SU-DHL-6 (cell line): Measurements from ENCODE around the gene PODXL2.

ENCODE experiments used
- H2AFZ ChIP-seq: fragments of 200-600 bp; sonication (generic); 2 replicates; pipeline ENCODE4 v1.6.1; 2014; ENCODE audit warnings: low read depth, mild to moderate bottlenecking, moderate library complexity, mixed read lengths, antibody characterized with exemption, low read length; ENCODE audit not compliant: severe bottlenecking
- H3F3A ChIP-seq: fragments of 200-600 bp; shearing (Covaris generic); 2 replicates; pipeline ENCODE4 v1.6.0; 2016; ENCODE audit warnings: antibody characterized with exemption, mild to moderate bottlenecking; ENCODE audit not compliant: insufficient read depth
- H3K27ac ChIP-seq: fragments of 200-600 bp; sonication (generic); 2 replicates; pipeline ENCODE4 v1.5.1; 2016; ENCODE audit warnings: low read depth, mild to moderate bottlenecking, low read length, moderate library complexity, mixed read lengths
- H3K27me3 ChIP-seq: fragments of 200-600 bp; sonication (generic), shearing (Covaris generic); 2 replicates; pipeline ENCODE4 v1.6.0; 2014; ENCODE audit warnings: mild to moderate bottlenecking, low read length
- H3K36me3 ChIP-seq: fragments of 200-600 bp; sonication (generic); 2 replicates; pipeline ENCODE4 v1.6.1; 2014; ENCODE audit warnings: mild to moderate bottlenecking, low read length, mixed read lengths
- H3K4me2 ChIP-seq: fragments of 300-600, 200-600 bp; shearing (Covaris generic), sonication (generic); 2 replicates; pipeline ENCODE4 v1.6.0; 2014; ENCODE audit warnings: low read length, low read depth, mild to moderate bottlenecking; ENCODE audit not compliant: poor library complexity, severe bottlenecking
- H3K4me3 ChIP-seq: fragments of 200-600 bp; sonication (generic); 2 replicates; pipeline ENCODE4 v1.5.1; 2014; ENCODE audit warnings: antibody characterized with exemption, low read length, mild to moderate bottlenecking, mixed read lengths; ENCODE audit not compliant: insufficient read depth, poor library complexity, severe bottlenecking
- H3K79me2 ChIP-seq: fragments of 200-600 bp; sonication (generic); 2 replicates; pipeline ENCODE4 v1.6.1; 2014; ENCODE audit warnings: mild to moderate bottlenecking, low read length, moderate library complexity; ENCODE audit not compliant: insufficient read depth
- H3K9ac ChIP-seq: fragments of 200-600 bp; sonication (generic); 2 replicates; pipeline ENCODE4 v1.7.0; 2014; ENCODE audit warnings: mild to moderate bottlenecking, low read length
- H3K9me2 ChIP-seq: fragments of 200-600 bp; sonication (generic); replicated peaks from 2 replicates; pipeline ENCODE4 v1.6.1; 2014; ENCODE audit warnings: low read length; ENCODE audit not compliant: insufficient read depth
- H3K9me3 ChIP-seq: fragments of 200-600 bp; sonication (generic); 2 replicates; pipeline ENCODE4 v1.6.1; 2014; ENCODE audit warnings: low read length, mixed read lengths; ENCODE audit not compliant: insufficient read depth
- H4K20me1 ChIP-seq: fragments of 200-600 bp; sonication (generic); 2 replicates; pipeline ENCODE4 v1.6.1; 2014; ENCODE audit warnings: low read depth, mild to moderate bottlenecking, antibody characterized with exemption, low read length, moderate library complexity, mixed read lengths
- CTCF ChIP-seq: fragments of 200-600 bp; sonication (generic); IDR thresholded peaks from one replicate; pipeline ENCODE4 v1.5.1; 2017; ENCODE audit warnings: antibody characterized with exemption, mild to moderate bottlenecking, low read length, moderate library complexity; ENCODE audit not compliant: insufficient read depth, poor library complexity, severe bottlenecking
- EZH2phosphoT487 ChIP-seq: fragments of 200-600 bp; sonication (generic), shearing (Covaris generic); conservative IDR thresholded peaks from 2 replicates; pipeline ENCODE4 v1.6.1; 2018; ENCODE audit warnings: mild to moderate bottlenecking, antibody characterized with exemption, low read length, moderate library complexity, mixed read lengths

PODXL2 gene

DNA sequence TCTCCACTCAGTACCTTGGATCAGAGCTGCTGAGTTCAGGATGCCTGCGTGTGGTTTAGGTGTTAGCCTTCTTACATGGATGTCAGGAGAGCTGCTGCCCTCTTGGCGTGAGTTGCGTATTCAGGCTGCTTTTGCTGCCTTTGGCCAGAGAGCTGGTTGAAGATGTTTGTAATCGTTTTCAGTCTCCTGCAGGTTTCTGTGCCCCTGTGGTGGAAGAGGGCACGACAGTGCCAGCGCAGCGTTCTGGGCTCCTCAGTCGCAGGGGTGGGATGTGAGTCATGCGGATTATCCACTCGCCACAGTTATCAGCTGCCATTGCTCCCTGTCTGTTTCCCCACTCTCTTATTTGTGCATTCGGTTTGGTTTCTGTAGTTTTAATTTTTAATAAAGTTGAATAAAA is 7.0 kb upstream of the PODXL2 start:
- no peak overlapping the region for H3K27ac ChIP-seq
- no peaks in the 10 kb centered on the region for H3K27me3 ChIP-seq
- H3K36me3 ChIP-seq = peaks cover 3% of the 10 kb centered on the region; the same call in 1 of the 2 replicates
- no peak overlapping the region for H2AFZ ChIP-seq
- H3K9me3 ChIP-seq = no peaks in the 10 kb centered on the region
- H4K20me1 ChIP-seq = no peaks in the 10 kb centered on the region
- H3K79me2 ChIP-seq = no peaks in the 10 kb centered on the region
- no peak overlapping the region for H3K4me2 ChIP-seq
- no peak overlapping the region for H3K9ac ChIP-seq
- TF ChIP-seq CTCF (no peak), EZH2phosphoT487 (no peak)
- H3K4me3 ChIP-seq = no peak overlapping the region
- H3K9me2 ChIP-seq = no peaks in the 10 kb centered on the region
- 0 out of 2 replicates have a peak, but pooled peaks cover 5% of the 10 kb centered on the region for H3F3A ChIP-seq

- no peak overlapping the region for H3K9ac ChIP-seq
- no peaks in the 10 kb centered on the region for H4K20me1 ChIP-seq
- no peak overlapping the region for H3K4me2 ChIP-seq
- peaks cover 3% of the 10 kb centered on the region; the same call in 1 of the 2 replicates for H3K36me3 ChIP-seq
- 0 out of 2 replicates have a peak, but pooled peaks cover 8% of the 10 kb centered on the region for H3F3A ChIP-seq
- no peaks in the 10 kb centered on the region for H3K9me3 ChIP-seq
- no peaks in the 10 kb centered on the region for H3K27me3 ChIP-seq
- TF ChIP-seq CTCF (no peak), EZH2phosphoT487 (no peak)
- H2AFZ ChIP-seq = no peak overlapping the region
- H3K79me2 ChIP-seq = no peaks in the 10 kb centered on the region
- H3K27ac ChIP-seq = no peak overlapping the region
- no peak overlapping the region for H3K4me3 ChIP-seq
- no peaks in the 10 kb centered on the region for H3K9me2 ChIP-seq
Observed at GRCh38 chr3:127622772-127623576, 6.0 kb upstream of the PODXL2 start.

GRCh38 chr3:127624063-127624462 is 4.9 kb upstream of the PODXL2 start:
- Histone ChIP-seq H3K9me3 (no peaks in the 10 kb centered on the region), H3F3A (peaks cover 8% of the 10 kb centered on the region; the same call in 1 of the 2 replicates), H3K27me3 (no peaks in the 10 kb centered on the region), H3K9me2 (no peaks in the 10 kb centered on the region), H3K27ac (no peak overlapping the region), H2AFZ (no peak overlapping the region), H3K4me3 (no peak overlapping the region), H3K4me2 (no peak overlapping the region), H3K9ac (no peak overlapping the region), H3K79me2 (no peaks in the 10 kb centered on the region), H3K36me3 (peaks cover 3% of the 10 kb centered on the region; the same call in 1 of the 2 replicates), H4K20me1 (no peaks in the 10 kb centered on the region)
- TF ChIP-seq EZH2phosphoT487 (no peak), CTCF (no peak)
